Limb (tissue), 2 donors: ENCODE results near the gene NCKAP5.

Experiments used
- DNase-seq, 2 donors: peaks; one replicate each; pipeline ENCODE4 v3.0.0-alpha.2; 2016; ENCODE audit errors: extremely low spot score in 2 of 2

NCKAP5 gene

DNA sequence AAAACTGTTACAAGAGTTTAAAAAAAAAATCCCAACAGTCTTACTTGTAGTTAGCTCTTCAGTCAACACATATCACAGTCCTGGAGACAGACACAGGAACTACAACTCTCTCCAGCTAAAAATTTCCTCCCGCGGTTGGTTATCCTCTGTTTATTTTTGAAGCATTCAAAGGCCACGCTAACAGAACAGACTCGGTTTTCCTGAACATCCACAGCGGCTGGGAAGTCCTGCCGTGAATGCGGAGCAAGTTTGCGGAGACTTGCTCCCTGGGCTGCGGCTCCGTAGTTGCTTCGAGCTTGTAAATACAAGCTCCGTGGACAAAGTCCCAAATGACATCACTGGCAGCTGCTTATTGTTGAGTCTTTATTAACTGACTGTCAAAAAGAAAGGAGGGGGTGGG, at the start of gene NCKAP5:
Gene NCKAP5, minus strand, starts transcription at position 292 of the 400 bp plus-strand sequence. CDS start 50,937 bp downstream, outside the sequence.
- DNase-seq: peak in 1 of 2 donors; percentile 60

DNA sequence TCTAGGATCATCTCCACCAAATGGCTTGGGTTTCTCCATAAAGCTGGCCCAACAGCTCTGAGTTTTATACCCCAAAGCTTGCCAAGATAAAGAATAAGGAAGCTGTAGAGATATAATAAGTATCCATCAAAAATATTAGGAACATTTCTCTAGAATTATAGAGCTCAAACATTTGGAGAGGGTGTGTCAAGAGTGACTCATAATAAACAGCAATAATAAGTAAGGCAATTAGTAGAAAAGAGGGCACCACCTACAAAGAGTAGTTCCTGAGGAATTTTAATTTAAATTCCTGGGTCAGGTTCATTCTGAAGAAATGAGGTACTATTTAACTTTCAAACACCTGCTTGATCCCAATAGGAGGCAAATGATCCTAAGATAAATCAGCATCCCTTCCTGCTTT, 41.4 kb upstream of the NCKAP5 start:
- no peak for DNase-seq

DNA sequence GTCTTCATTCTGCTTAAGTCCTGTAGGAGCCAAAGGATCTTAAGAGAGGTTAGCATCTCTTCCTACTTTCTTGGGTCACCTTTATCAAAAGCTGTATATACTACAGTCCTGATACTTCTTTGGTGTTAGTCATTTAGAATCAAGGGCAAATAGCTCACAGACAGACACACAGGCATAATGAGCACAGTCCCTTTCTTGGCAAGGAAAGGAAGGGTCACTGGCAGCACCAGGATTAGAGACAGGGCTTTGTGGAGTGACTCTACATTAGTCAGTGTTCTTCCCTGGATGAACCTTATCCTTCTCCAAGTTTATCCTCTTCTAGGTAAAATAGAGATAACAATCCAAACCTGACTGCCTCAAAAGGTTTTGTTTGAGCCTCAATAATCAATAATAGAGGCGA, 40.0 kb upstream of the NCKAP5 start:
- DNase-seq: no peak

- no peak for DNase-seq
These were observed 39.4 kb upstream of the NCKAP5 start for GRCh38 chr2:133607679-133608078.

DNA sequence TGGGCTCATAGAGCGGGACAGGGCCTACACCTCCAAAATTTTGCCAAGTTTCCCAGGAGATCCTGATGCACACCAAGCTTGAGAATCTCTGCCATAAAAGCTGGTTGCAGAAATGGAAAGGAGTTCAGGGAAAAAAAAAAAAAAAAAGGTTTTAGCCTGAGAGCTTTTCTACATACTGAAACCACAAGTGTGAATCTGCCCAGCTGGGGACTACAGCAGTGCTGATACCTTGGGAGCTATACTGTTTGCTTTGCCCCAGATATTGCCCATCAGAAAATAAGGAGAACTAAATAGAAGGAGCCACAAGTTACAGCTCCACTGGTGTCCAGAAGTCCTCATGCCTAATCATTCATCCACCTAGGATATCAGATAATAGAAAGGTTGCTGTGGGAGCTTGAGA, 38.4 kb upstream of the NCKAP5 start:
- DNase-seq: no peak

GRCh38 chr2:133605766-133606137, 37.5 kb upstream of the NCKAP5 start:
- DNase-seq: no peak

DNA sequence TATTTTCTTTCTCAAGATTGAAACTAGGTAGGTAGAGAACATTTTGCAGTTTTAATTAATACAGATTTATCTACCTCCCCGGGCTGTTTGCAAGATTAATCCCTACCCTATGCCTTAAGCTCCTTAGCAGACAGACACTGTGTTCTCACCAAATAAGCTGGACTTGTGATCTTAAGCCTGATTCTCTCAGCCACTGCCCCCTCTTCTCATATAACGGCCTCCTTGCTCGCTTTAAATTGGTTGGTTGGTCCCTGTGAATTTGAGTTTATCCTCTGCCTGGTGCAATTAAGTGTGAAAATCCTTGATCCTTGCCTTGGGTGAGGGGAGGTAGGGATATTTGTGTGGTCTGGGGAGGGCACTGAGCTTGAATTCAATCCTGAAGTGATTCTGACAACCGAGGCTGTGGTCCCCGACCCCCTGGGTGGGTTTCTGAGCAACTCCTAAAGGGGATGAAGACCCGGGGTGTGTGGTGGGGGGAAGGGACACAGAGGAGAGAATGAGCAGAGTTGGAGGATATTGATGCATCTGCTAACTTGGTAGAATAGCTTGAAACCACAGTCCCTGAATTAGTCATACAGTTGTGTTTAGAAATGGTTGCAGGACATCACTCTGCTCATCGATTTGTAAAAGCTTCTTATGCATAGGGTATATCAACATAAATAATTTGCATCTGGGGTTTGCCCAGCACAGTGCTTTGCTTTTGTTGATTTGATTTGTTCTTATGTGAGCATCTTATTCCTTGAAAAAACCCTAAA, 36.9 kb upstream of the NCKAP5 start:
- DNase-seq: no peak

DNA sequence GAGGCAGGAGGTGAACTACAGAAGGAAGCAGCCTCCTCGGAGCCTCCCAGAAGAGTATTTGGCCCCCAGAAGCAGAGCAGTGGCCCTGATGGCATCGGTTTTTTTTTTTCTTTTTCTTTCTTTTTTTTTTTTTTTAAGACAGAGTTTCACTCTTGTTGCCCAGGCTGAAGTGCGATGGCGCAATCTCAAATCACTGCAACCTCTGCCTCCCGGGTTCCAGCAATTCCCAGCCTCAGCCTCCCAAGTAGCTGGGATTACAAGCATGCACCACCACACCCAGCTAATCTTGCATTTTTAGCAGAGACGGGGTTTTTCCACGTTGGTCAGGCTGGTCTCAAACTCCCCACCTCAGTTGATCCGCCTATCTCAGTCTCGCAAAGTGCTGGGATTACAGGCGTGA, 34.8 kb upstream of the NCKAP5 start:
- DNase-seq: no peak

DNA sequence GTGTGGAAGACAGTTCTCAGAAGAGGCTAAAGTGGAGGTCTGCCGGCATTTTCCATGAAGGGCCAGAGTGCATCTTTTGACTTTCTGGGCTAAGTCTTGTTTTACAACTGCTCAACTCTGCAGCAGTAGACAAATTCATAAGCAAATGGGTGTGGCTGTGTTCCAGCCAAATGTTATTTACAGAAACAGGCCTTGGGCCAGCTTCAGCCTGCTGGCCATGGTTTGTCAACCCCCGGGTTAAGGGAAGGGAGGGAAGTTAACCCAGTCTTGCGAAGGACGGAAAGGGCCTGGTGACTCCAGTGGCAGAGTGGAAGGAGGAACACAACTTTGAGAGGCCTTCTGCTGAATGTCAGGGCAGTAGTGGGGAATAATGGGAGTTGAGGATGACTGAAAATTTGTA, 34.3 kb upstream of the NCKAP5 start:
- DNase-seq: no peak

DNA sequence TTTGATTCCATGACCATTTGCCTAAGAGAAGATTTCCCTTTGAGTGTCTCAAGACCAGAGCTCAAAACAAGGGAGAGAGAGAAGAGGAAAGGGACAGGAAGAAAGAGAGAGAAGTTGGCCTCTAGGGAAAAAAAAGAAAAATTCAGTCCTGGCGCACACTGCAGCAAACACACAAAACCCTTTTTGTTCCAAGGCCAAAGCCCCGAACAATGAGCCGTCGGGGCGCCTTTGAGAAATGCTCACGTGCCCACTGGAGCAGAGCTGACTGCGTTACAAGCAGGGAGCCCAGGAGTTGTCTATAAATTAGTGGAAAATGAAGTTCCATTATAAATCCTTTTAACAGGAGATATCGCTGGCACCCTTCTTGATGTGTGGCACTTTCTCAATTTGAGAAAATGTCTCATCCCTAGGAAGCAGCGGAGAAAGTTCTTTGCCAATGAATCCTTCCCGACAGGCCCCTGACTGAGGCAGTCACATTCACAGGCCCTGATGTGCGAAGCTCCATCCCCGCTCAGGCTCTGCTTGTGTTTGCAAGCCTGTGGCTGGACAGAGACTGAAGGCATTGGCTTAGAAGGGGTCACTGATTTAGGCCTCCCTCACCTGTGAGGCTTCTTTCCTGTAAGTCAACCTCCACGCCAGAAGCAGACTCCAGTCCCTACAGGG, 32.1 kb upstream of the NCKAP5 start:
- no peak for DNase-seq

GRCh38 chr2:133599811-133600210, 31.5 kb upstream of the NCKAP5 start:
- DNase-seq: no peak

- no peak for DNase-seq
These were observed 31.0 kb upstream of the NCKAP5 start for GRCh38 chr2:133599211-133599803.

DNA sequence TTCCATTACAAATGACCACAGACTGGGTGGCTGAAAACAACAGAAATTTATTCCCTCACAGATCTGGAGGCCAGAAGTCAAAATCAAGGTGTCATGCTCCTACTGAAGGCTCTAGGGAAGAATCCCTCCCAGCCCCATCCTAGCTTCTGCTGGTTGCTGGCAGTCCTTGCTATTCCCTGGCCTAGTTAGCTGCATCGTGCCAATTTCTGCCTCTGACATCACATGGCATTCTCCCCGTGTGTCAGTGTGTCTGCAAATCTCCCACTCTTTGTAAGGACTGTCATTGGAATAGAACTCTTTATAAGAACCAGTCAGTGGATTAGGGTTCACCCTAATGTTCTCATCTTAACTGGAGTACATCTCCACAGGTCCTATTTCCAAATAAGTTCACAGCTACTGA, 30.5 kb upstream of the NCKAP5 start:
- no peak for DNase-seq

DNA sequence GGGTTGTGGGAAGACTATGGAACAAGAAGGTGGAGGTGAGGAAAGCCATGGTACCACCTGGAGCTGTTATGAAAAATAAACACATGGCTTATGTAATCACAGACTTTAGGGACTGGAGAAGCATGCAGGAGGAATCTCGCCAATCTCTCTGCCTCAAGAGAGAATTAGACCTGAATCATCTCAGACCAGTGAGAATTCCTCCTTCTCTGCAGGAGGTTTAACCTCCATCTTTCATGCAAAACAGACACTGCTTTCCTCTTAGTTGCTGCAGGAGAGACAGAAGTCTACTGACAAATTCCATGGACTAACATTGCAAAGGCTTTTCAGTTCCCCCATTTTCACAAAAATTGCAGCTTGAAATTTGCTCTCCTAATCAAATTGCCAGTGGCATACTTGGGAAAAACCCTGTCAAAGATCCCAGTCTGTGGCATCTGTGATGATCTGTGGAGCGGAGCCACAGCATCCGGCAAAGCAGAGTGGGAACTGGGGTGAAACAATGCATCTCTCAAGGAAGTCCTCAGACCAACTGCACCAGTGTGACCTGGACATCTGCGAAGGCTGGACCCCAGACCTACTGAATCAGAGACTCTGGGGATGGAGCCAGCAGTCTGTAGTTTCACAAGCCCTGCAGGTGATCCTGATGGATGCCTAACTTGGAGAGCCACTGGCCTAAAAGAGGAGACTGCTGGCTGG, 28.6 kb upstream of the NCKAP5 start:
- DNase-seq: no peak

DNA sequence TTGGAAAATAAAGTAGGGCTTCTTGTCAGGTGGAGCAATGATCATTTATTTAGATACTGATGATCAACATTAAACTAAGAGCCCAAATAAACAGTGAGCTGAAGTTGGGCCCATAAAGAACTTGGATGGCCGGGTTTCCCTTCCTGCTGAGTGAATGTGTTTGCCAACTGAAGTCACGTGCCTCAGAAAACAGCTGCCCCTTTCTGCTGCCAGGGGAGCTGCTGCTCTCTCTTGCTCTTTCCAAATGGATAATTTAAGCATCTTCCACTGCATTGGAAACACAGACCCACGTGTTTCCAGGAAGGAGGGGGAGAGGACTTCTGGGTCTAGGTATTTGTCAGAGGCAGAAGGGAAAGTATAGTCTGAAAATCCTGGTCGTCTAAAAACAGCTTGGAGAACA, 22.9 kb upstream of the NCKAP5 start:
- peak; percentile 72 to 78 for DNase-seq

GRCh38 chr2:133589456-133589855, 21.2 kb upstream of the NCKAP5 start:
- DNase-seq: no peak

DNA sequence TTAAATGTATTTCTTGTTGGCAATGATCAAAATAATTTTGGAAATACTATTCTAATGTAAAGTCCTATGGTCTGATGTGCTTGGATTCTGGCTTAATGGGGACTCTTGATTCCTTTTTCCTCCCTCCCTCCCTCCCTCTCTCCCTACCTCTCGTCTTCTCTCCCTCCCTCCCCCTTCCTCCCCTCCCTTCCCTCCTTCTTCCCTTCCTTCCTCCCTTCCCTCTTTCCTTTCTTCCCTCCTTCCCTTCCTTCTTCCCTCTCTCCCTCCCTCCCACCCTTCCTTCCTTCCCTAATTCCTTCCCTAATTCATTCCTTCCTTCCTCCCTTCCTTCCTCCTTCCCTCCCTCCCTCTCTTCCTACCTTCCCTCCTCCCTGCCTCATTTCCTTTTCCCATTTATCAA, 19.9 kb upstream of the NCKAP5 start:
- no peak for DNase-seq

DNA sequence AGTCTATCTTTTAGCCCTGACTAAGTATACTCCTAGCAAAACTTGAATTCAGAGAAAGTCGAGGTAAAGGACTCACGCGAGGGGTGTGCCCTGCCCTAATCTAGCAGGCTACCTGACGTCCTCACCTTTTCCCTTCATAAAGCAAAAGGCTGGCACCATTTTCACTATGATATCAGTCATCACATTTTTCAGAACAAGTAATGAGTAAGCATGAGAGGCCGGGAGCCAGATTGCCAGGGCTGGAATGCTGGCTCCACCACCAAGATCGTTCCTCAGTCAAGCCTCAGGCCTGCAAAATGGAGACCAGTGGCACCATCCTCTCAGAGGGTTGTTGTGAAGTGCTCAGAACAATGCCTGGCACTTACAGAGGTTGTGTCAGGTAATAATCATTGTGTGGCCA, 18.7 kb upstream of the NCKAP5 start:
- no peak for DNase-seq

DNA sequence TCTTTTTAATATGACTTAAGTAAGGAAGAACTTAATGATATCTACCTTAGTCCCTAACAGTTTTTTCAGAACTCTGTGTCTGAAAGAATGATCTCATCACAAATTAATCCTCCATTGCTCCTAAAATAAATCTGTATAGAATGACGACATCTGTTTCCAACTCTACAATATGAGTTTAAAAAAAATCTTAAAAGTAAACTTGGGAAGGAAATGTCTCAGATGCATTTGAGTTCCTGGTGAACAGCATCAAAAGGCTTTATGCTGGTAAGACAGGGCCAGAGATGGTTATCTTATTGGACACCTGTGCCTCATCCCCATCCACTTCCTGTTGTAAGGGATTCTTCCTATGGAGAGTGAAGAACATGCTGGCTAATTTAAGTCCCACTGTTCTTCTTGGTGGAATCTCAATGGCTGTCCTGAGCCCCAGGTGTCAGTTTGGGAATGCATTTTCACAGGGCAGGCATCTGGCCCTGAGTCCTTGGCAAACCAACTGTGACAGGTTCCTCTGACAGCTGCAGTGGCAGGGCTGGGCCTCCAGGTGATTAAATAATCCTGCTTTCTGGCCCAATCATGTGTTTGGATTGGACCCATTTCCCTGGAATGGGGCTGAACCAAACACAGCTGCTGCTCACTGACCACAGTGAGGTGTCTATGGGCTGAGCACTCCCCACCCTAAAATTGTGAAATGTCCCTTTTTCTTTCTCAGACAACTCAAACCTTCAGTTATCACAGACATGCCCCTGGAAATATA, 12.9 kb upstream of the NCKAP5 start:
- no peak for DNase-seq

DNA sequence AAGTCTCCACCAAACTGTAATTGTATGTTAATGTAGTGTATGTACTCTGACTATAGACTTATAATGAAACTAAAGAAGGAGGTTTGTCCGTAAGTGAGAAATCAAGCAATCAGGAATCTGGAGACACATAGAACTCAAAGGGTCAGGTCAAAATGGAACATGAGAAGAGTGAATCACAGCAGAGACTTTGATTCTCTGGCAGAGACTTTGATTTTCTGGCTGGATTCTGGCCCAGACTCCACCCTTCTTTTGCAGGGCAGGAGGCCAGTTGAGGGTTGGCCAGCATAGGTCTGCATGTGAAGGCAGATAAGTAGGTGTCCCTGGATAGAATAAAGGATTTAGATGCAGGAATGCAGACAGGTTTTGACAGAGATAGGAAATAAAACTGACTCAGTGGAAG, 11.0 kb upstream of the NCKAP5 start:
- DNase-seq: no peak

DNA sequence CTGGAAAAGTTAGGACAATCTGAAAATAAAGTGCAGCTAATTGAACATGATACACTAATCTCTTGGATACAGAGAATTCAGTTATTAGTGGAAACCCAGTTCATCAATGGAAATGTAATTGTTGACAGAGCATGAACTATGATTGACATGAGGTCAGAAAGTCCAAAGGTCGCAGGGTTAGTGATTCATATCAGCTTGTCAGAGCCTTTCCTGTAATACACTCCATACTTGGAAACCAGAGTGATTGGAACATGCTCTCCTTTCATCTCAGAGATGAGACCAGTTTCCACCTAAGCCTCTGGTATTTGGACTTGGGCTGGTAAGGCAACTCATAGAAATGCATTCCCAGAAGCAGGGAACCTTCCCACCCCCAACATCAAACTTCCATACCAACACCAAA, 8.5 kb upstream of the NCKAP5 start:
- no peak for DNase-seq

- no peak for DNase-seq
These were observed 6.4 kb upstream of the NCKAP5 start for GRCh38 chr2:133574620-133575019.
